Sigmoid colon (tissue), 4 donors: Measurements from ENCODE around the gene FGF14.

Source experiments
- EP300 ChIP-seq, 4 donors: sonication (generic); formaldehyde crosslinking; IDR thresholded peaks; one replicate each; pipeline ENCODE4 v1.6.1; 2017; ENCODE audit warnings: antibody characterized with exemption in 4 of 4
- POLR2AphosphoS5 ChIP-seq, 4 donors: sonication (generic); formaldehyde crosslinking; IDR thresholded peaks; one replicate each; pipeline ENCODE4 v1.6.1; 2017; ENCODE audit warnings: antibody characterized with exemption in 4 of 4
- TF ChIP-seq, protein P1 (sequence below), 4 experiments: fragments of 450-650 bp in 3 of 4; fragments of 200-600 bp in 1 of 4; IDR thresholded peaks; one replicate each; pipeline ENCODE4 v1.5.1; 2016 to 2019; ENCODE audit warnings: antibody characterized with exemption in 4 of 4, mild to moderate bottlenecking in 3 of 4, moderate library complexity in 2 of 4

DNA sequence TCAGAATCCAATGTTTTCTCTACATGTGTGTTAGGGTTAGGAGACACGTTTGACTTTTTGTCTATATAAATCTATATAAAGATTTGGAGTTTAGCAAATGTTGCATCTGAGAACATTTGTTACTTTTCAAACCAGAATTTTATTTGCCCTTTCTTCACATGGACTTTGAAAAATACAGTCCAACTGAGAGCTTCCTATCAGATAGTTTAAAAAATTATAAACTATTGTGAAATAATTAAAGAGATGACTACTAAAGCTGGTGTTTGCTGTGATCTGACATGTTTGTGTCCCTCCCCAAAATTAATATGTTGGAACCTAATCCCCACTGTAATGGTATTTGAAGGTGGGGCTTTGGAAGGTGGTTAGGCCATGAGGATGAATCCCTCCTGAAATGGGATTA is 652.3 kb downstream of the FGF14 start:
- TF ChIP-seq, protein P1, sequence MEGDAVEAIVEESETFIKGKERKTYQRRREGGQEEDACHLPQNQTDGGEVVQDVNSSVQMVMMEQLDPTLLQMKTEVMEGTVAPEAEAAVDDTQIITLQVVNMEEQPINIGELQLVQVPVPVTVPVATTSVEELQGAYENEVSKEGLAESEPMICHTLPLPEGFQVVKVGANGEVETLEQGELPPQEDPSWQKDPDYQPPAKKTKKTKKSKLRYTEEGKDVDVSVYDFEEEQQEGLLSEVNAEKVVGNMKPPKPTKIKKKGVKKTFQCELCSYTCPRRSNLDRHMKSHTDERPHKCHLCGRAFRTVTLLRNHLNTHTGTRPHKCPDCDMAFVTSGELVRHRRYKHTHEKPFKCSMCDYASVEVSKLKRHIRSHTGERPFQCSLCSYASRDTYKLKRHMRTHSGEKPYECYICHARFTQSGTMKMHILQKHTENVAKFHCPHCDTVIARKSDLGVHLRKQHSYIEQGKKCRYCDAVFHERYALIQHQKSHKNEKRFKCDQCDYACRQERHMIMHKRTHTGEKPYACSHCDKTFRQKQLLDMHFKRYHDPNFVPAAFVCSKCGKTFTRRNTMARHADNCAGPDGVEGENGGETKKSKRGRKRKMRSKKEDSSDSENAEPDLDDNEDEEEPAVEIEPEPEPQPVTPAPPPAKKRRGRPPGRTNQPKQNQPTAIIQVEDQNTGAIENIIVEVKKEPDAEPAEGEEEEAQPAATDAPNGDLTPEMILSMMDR (IDR thresholded peaks at IDR 0.05) = no peak
- TF ChIP-seq EP300 (IDR thresholded peaks at IDR 0.05) (no peak), POLR2AphosphoS5 (IDR thresholded peaks at IDR 0.05) (no peak)
